Vagina (tissue), 2 donors: ENCODE data around the gene POLRMT. TPM values are rescaled to one million over a fixed set of nuclear protein-coding genes. Genes with fewer than 3 reads are reported as not detected.

Source experiments
- DNase-seq, 2 donors: peaks; one replicate each; pipeline ENCODE4 v3.0.0-alpha.2; 2017; ENCODE audit errors: extremely low spot score in 2 of 2
- H3K27ac ChIP-seq: fragments of 200-600 bp; sonication (generic); one replicate; pipeline ENCODE4 v1.5.1; 2019
- H3K27me3 ChIP-seq: fragments of 200-600 bp; sonication (generic); one replicate; pipeline ENCODE4 v1.5.1; 2019
- H3K36me3 ChIP-seq, 2 donors: fragments of 200-600 bp; sonication (generic); one replicate each; pipeline ENCODE4 v1.5.1; 2017 to 2019
- H3K4me1 ChIP-seq: fragments of 200-600 bp; sonication (generic); one replicate; pipeline ENCODE4 v1.5.1; 2019
- H3K4me3 ChIP-seq, 2 donors: fragments of 200-600 bp; sonication (generic); 1 replicate in 1 of 2; 2 replicates in 1 of 2; pipeline ENCODE4 v1.5.1; 2016 to 2019
- H3K9me3 ChIP-seq: fragments of 200-600 bp; sonication (generic); one replicate; pipeline ENCODE4 v1.5.1; 2019
- CTCF ChIP-seq, 3 experiments: fragments of 450-650 bp in 2 of 3; fragments of 200-600 bp in 1 of 3; sonication (generic) in 1 of 3; IDR thresholded peaks; one replicate each; pipeline ENCODE4 v1.5.1; 2017 to 2019; ENCODE audit warnings: antibody characterized with exemption in 3 of 3, mild to moderate bottlenecking in 2 of 3, moderate library complexity in 2 of 3
- POLR2A ChIP-seq, 2 donors: fragments of 450-650 bp; IDR thresholded peaks; one replicate each; pipeline ENCODE4 v1.6.1; 2017; ENCODE audit warnings: antibody characterized with exemption in 2 of 2, mild to moderate bottlenecking in 2 of 2, moderate library complexity in 2 of 2
- POLR2AphosphoS5 ChIP-seq, 2 donors: sonication (generic); formaldehyde crosslinking; IDR thresholded peaks; one replicate each; pipeline ENCODE4 v1.9.0; 2017; ENCODE audit warnings: antibody characterized with exemption in 2 of 2, mild to moderate bottlenecking in 2 of 2, low read depth in 1 of 2; ENCODE audit not compliant: insufficient read depth in 1 of 2
- intact Hi-C: fragments of 100-400 bp; cut with DNase I; formaldehyde crosslinking; loops from one replicate; pipeline ENCODE4 v1.15.1; 2023
- total RNA-seq: library from RNA; depleted of rRNA; stranded (reverse); fragments of >200 nt; gene quantifications from one replicate; pipeline ENCODE4 v1.2.3, GENCODE V29; 2016

Gene POLRMT
- total RNA-seq, 1 donor from 2014 or later, result 33.9 TPM

GRCh38 chr19:619286-620002 is 13.9 kb downstream of the POLRMT start:
- no peaks in the 10 kb centered on the region for H3K27me3 ChIP-seq
- no peak for TF ChIP-seq CTCF (IDR thresholded peaks at IDR 0.05)
- no peak for TF ChIP-seq POLR2A (IDR thresholded peaks at IDR 0.05)
- no peak for TF ChIP-seq POLR2AphosphoS5 (IDR thresholded peaks at IDR 0.05; ENCODE audit: insufficient read depth in 1 of 2, low read depth in 1 of 2)
- peaks cover 0 to 54% of the 10 kb centered on the region in 2 donors for H3K36me3 ChIP-seq
- H3K27ac ChIP-seq, result no peak overlapping the region
- H3K4me1 ChIP-seq, result no peaks in the 10 kb centered on the region
- no peak overlapping the region for H3K4me3 ChIP-seq
- intact Hi-C loops, result no loop called here
- H3K9me3 ChIP-seq, result no peaks in the 10 kb centered on the region
- no peak for DNase-seq

DNA sequence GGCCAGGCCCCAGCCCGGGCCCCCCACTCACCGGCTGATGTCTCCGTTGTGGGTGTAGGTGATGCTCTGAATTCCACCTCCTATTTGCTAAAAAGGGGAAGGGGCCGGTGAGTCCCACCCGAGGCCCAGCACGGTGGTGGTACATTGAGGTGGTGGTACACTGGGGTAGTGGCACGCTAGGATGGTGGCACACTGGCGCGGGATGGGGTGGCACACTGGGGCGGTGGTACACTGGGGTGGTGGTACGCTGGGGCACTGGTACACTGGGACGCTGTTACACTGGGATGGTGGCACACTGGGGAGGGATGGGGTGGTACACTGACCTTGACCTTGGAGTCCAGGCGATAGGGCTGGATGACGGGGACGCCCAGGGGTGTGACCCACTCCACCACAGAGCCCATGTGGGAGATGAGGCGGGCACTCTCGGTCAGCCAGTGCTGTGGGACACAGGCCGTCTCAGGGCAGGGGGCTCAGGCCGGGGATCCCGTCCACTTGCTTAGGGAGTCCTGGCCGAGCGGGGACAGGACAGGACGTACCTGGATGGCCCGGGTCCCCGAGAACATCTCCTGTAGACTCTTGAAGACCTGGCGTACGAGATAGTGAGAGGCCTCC is 14.6 kb downstream of the POLRMT start:
- H3K36me3 ChIP-seq, result peaks cover 0 to 54% of the 10 kb centered on the region in 2 donors

GRCh38 chr19:618247-618619 is 15.1 kb downstream of the POLRMT start:
- intact Hi-C loops, result no loop called here
- H3K9me3 ChIP-seq, result no peaks in the 10 kb centered on the region
- no peak for DNase-seq
- peaks cover 0 to 54% of the 10 kb centered on the region in 2 donors for H3K36me3 ChIP-seq
- H3K4me1 ChIP-seq, result no peaks in the 10 kb centered on the region
- H3K27ac ChIP-seq, result no peak overlapping the region
- TF ChIP-seq POLR2A (IDR thresholded peaks at IDR 0.05), result no peak
- no peak for TF ChIP-seq POLR2AphosphoS5 (IDR thresholded peaks at IDR 0.05; ENCODE audit: insufficient read depth in 1 of 2, low read depth in 1 of 2)
- no peak for TF ChIP-seq CTCF (IDR thresholded peaks at IDR 0.05)
- no peak overlapping the region for H3K4me3 ChIP-seq
- no peaks in the 10 kb centered on the region for H3K27me3 ChIP-seq

More for the DNA sequence above, 14.6 kb downstream of the POLRMT start:
- TF ChIP-seq POLR2A (IDR thresholded peaks at IDR 0.05) (no peak), POLR2AphosphoS5 (IDR thresholded peaks at IDR 0.05; ENCODE audit: insufficient read depth in 1 of 2, low read depth in 1 of 2) (no peak), CTCF (IDR thresholded peaks at IDR 0.05) (no peak)
- intact Hi-C loops, result no loop called here
- Histone ChIP-seq H3K9me3 (no peaks in the 10 kb centered on the region), H3K27ac (no peak overlapping the region), H3K4me1 (no peaks in the 10 kb centered on the region), H3K4me3 (no peak overlapping the region), H3K27me3 (no peaks in the 10 kb centered on the region)
- no peak for DNase-seq

DNA sequence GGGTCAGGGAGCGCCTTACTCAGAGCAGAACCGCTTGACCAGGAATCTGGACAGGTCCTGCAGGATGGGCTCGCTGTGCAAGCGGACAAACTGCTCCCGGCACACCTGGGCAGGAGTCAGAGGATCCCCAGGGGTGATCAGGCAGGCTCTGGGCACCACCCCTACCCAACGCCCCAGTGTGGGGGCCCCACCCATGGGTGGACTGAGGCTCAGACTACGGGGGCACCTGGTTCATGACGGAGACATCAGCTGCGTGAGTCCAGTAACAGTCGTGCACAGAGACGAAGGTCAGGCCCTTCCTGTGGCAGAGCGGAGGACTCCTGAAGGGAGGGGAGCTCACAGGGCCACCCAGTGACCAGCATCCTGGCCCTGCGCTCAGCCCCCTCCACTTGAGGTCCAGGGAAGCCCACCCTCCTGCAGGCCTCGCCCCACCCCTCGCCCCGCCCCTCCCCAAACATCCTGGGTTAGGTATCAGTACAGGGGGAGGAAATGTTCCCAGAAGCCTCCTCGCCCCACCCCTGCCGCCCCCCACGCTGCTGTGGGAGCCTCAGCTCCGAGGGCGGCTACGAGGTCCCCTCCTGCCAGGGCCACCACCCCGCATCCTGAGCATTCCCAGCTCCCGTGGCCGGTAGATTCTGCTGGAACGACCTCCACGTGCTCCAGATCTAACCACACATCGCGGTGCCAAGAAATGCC is 15.6 kb downstream of the POLRMT start:
- Histone ChIP-seq H3K27me3 (no peaks in the 10 kb centered on the region), H3K9me3 (no peaks in the 10 kb centered on the region), H3K27ac (no peak overlapping the region), H3K4me1 (no peaks in the 10 kb centered on the region), H3K36me3 (peaks cover 0 to 52% of the 10 kb centered on the region in 2 donors), H3K4me3 (no peak overlapping the region)
- intact Hi-C loops, result no loop called here
- DNase-seq, result no peak
- TF ChIP-seq POLR2AphosphoS5 (IDR thresholded peaks at IDR 0.05; ENCODE audit: insufficient read depth in 1 of 2, low read depth in 1 of 2), result no peak
- no peak for TF ChIP-seq POLR2A (IDR thresholded peaks at IDR 0.05)
- TF ChIP-seq CTCF (IDR thresholded peaks at IDR 0.05), result no peak
